B cell (primary cell): ENCODE results near the gene LAGE3.

ENCODE experiments used
- CTCF ChIP-seq: fragments of 200-600 bp; IDR thresholded peaks from one replicate; pipeline ENCODE4 v1.8.0; 2022; ENCODE audit warnings: antibody characterized with exemption, mild to moderate bottlenecking
- EZH2 ChIP-seq: IDR thresholded peaks from 2 replicates; pipeline ENCODE4 v1.6.1; 2012; ENCODE audit warnings: borderline replicate concordance, low read depth, mild to moderate bottlenecking, moderate library complexity, low read length; ENCODE audit not compliant: insufficient read depth, poor library complexity, severe bottlenecking

GRCh38 chrX:154470914-154471568 lies 8.0 kb downstream of the LAGE3 start:
- TF ChIP-seq CTCF, result no peak
- TF ChIP-seq EZH2, result no peak
